T-helper 1 cell (primary cell): Measurements from ENCODE around the gene CYP27B1.
"Not testable (repeated sequence)": the region's sequence is repeated elsewhere in the genome, so short reads cannot be mapped to it uniquely, and the experiment has no call there.

Source experiments
- DNase-seq, 5 donors: peaks; one replicate each; pipeline ENCODE4 v3.0.0-alpha.2; 2012 to 2020

CYP27B1 gene

DNA sequence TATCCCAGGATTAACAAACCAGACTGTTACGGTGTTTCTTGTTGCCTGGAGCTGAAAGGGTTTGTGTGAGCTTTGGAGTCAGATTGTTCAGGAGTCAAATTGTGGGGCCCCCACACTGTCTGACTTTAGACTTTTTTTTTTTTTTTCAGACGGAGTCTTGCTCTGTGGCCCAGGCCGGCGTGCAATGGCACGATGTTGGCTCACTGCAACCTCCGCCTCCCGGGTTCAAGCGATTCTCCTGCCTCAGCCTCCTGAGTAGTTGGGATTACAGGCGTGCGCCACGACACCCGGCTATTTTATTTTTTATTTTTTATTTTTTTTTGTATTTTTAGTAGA, 16.6 kb upstream of the CYP27B1 start:
- DNase-seq, result no peak

DNA sequence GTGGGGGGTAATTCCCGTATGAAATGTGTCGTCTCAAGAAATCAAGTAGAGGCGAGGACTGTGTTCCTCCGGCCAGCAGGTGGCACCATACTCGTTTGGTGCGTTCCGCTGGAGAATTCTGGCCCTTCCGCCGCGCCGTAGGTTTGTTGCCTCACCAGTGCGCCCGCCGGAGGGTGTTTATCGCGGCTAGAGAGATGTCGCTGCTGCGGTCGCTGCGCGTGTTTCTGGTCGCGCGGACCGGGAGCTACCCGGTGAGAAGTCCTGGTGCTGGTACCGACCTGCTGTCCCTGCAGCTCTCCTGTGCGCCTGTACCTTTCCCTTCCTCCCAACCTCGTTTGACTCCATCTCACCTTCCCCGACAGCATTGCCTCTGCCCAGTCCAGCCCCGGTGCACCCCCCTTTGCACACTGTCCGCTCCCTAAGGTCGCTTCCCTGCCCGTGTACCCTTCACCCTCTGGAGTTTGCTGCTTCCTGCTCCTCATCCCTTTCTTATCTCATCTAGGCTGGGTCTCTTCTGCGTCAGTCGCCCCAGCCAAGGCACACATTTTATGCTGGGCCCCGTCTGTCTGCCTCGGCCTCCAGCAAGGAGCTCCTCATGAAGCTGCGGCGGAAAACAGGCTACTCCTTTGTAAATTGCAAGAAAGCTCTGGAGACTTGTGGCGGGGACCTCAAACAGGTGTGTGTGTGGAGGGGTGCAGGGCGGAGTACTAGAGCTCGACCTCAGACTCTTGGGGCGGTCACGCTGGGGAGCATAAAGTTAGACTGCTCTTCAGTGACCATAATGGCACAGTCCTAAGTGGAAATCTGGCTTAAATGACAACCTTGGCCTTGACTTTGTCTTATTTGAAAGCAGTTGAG, 16.0 kb upstream of the CYP27B1 start, which contains the start of gene TSFM:
TSS of gene TSFM (plus strand) at position 180 of the 858 bp plus-strand sequence. CDS start at position 195, 15 bp downstream.
- DNase-seq, result peak; percentile 88 to 98 (median 92)

DNA sequence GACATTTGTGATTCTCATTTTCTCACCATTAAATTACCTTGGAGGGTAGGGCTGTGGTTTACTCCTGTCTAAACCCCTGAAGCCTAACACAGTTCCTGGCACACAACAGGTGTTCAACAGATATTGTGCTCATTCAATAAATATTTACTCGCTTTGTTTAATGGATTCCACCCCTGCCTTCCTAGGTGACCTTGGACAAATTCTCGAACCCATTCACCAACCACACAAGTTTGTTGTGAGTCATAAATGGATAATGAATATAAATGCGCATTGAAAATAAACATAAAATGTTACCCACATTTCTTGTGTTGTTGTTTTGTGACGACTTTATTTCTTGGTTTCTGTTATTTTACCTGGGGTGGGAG, 15.3 kb upstream of the CYP27B1 start:
- DNase-seq, result no peak

DNA sequence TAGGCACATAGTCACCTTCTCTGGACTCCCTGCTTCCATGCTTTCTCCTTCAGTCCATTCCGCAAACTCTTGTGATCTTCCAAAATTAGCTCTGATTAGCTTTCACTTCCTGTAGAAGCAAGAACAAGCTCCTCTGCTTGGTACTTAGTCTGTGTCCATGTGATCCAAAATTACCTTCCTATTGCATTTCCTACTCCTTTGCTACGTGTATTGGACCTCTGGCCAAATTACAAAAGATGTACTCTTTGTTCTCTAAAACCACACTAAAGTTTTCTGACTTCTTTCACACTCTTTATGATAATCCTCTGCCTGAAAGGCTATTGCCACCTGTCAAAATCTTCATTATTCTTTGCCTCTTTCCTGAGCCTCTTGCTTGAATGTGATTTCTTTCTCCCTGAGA, 14.9 kb upstream of the CYP27B1 start:
- DNase-seq, result no peak

DNA sequence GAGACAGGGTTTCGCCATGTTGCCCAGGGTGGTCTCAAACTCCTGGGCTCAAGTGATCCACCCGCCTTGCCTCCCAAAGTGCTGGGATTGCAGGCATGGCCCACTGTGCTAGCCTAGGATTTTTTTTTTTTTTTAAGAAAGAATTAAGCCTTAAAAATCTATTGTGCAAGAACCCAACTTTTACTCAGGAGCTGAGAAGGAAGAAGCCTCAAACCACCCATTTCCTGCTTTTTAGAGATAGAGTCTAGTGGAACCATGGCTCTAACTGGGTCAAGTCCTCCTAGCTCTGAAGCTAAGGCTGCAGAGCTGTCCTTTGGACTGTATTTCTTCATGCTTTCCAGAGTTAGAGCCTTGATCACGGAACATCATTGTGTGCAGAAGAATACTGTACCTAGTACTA, 14.4 kb upstream of the CYP27B1 start:
- no peak for DNase-seq

DNA sequence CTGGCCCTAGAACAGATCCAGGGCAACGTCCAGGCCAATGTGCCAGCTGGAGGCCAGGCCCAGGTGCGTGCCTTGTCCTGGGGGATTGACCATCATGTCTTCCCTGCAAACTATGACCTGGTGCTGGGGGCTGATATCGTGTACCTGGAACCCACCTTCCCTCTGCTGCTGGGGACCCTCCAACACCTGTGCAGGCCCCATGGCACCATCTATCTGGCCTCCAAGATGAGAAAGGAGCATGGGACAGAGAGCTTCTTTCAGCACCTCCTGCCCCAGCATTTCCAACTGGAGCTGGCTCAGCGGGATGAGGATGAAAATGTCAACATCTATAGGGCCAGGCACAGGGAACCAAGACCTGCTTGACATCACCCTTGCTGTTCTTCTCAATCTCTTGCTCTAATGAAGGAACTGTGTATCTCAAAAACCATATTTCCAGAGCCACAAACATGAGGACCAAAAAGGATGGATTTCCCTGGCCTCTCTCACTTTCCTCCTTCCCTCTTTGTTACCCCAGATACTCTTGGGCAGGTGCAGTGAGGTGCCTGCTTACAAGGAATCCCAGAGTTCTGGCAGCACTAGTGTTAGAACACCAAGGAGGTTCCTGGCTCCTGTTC, 13.5 kb upstream of the CYP27B1 start:
- DNase-seq, result no peak

DNA sequence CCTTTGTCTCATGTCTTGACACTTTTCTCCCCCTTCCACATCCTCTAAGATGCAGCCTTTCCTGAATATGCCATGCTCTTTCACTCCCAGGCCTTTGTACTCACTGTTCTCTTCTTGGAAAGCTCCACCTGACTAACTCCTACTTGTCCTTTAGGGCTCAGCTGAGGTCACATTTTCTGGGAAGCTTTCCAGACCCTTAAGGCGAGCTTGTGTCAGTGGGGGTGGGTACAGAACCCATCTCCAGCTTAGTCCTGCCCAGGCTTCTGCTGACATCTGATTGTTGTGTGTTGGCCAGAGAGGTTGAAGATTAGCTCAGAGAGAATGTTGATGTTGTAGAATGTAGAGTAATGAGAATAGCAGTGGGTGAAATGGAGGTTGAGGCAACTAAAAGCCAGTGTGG, 12.9 kb upstream of the CYP27B1 start:
- DNase-seq, result no peak

DNA sequence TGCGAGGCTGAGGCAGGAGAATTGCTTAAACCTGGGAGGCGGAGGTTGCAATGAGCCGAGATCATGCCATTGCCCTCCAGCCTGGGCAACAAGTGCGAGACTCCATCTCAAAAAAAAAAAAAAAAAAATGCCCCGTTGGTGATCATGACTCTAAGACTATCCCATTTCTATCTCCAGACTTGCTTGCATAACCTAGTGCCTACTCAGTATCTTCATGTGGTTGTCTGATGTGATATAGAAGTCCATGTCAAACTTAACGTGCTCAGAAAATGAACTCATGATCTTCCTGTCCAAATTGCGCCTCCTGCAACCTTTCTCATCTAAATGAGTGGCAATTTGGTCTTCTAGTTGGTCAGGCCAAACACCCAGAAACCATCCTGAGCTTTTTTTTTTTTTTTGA, 11.0 kb upstream of the CYP27B1 start:
- DNase-seq, result no peak

DNA sequence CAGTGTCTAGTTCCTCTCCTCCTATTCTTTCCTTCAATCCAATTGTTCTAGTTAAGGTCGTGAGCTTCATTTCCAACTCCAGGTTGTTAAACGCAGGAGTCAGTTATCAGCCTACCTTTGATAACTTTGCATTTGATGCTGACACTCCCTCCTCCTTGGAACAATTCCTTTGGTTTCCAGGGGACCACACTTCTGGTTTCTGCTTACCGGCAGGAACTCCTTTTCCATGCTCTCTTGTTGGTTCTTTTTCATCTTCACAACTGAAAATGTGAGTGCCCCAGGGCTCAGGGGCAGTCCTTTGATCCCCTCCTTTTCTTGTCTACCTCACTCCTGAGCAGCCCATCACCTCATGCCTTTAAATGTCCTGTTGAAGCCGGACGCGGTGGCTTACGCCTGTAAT, 10.5 kb upstream of the CYP27B1 start:
- DNase-seq, result no peak

DNA sequence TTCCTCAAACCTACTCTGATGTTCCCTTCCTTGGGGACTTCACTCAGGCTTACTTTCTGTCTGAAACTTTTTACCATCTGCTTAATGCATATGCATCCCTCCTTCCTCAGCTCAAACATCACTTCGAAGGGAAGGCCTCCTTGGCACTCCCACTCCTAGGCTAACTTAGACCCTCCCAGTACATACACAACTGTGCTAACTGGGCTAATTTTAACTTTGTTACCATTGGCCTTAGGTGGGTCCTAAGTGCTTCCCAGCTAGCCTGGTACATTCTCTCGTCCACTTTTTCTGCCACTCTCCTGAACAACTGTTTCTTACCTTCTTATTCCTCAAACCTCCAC, 9.3 kb upstream of the CYP27B1 start:
- DNase-seq, result no peak

DNA sequence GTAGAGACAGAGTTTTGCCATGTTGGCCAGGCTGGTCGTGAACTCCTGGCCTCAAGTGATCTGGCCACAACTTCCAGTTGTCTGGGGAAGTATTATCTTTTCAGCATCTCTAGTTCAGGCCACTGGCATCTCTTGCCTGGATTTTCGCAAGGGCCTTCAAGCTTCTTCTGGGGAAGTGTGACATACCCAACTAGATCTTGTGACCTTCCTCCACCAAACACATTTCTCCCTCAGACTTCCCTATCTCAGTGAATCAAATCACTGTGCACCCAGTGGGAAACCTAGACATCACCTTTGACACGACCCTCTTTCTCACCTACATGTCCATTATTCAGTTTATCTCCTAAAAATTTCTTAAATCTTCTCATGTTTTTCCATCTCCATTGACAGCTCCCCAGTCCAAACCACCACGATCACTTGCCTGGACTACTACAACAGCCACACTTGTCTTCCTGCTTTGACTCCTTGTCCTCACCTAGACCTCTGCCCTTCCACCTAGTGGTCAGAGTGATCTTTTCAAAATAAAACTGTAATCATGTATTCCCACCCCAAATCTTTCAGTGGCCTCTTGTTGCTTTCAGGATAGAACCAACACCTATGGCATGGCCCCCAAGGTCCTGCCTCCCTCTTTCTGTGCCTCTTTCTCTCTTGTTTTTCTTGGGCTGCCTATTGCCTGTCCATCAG, 8.8 kb upstream of the CYP27B1 start:
- no peak for DNase-seq

DNA sequence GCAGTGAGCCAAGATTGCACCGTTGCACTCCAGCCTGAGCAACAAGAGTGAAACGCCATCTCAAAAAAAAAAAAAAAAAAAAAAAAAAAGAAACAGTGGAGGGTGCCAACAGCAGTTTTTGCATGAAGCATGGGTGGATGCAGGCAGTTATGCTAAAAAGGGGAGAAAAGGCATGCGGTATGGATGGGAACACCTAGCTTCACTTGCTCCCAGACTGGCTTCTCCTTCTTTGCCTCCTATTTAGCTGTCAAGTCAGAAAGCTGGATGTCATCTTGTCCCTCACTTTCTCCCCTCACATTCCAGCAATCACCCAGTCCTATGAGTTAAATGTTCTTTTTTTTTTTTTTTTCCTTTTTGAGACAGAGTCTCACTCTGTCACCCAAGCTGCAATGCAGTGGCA, 8.2 kb upstream of the CYP27B1 start:
- no peak for DNase-seq

DNA sequence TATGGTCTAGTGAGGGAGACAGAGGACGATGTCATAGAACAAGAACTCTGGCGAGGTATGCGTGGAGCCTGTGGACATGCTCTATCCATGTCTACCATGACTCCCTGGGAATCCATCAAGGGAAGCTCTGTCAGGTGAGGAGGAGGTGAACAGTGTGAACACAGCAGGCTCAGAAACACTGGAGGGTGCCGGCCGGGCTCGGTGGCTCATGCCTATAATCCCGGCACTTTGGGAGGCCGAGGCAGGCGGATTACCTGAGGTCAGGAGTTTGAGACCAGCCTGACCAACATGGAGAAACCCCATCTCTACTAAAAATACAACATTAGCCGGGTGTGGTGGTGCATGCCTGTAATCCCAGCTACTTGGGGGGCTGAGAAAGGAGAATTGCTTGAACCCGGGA, 7.8 kb upstream of the CYP27B1 start:
- DNase-seq, result not testable (repeated sequence)

DNA sequence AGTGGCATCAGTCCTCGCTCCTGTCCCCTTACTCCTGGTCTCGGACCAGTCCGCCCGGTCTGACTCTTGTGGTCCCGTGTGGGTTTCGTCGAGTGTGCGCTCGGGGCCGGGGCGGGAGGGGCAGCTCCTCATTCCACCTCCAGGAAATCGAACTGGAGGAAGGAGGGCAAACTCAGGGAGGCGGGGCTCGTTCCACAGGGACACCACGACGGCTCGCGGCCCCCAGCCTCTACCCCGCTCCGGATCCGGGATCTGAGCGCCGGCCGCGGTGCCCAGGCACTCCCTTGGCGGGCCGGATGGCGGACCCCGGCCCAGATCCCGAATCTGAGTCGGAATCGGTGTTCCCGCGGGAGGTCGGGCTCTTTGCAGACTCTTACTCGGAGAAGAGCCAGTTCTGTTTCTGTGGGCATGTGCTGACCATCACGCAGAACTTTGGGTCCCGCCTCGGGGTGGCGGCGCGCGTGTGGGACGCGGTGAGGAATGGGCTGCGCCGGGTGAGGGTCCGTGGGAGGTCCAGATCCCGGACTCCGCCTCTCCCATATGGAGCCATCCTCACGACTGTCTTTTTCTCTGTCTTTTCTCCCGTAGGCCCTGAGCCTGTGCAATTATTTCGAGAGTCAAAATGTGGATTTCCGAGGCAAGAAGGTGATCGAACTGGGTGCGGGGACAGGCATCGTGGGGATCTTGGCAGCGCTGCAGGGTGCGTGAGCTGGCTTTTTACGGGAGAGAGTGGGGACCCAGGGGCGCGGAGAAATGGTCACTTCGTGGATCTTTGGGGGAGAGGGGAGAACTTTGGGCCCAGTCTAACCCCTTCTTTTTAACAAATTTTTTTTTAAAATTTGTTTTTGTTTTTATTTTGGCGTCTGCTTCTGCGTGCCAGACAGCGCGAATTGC, 5.8 kb upstream of the CYP27B1 start, which contains the start of gene EEF1AKMT3:
TSS of gene EEF1AKMT3 (plus strand) at position 186 of the 894 bp plus-strand sequence. CDS start at position 297, 111 bp downstream.
- DNase-seq, result no peak

DNA sequence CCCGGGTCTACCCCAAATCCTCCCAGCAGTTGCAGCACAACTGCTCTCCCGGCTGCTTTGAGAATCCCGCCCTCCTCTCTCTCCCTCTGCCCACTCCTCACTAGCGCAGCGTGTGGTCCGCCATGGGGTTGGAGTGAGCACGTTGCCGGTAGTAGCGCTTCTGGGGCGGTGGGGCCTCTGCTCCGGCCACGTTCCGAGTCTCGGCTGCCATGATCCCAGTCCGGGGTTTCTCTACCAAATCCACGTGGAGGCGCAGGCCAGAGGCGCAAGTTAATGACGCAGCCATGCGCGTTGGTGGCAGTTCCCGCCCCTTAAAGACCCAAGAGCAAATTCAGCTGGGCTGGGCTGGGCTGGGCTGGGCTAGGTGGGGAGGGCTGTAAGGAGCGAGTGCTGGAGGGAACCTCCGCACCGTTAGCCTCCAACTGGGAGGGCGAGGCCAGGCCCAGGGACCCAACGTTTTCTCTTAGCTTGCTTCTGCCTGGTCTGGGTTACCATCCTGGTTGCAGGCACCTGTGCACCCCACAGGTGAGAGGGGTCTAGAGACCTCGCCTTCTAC, 5.1 kb upstream of the CYP27B1 start, which contains the start of gene METTL1:
TSS of gene METTL1 (minus strand) at position 233 of the 556 bp plus-strand sequence. CDS start at position 211, 22 bp downstream.
- DNase-seq, result peak; percentile 74 to 94 (median 82)

DNA sequence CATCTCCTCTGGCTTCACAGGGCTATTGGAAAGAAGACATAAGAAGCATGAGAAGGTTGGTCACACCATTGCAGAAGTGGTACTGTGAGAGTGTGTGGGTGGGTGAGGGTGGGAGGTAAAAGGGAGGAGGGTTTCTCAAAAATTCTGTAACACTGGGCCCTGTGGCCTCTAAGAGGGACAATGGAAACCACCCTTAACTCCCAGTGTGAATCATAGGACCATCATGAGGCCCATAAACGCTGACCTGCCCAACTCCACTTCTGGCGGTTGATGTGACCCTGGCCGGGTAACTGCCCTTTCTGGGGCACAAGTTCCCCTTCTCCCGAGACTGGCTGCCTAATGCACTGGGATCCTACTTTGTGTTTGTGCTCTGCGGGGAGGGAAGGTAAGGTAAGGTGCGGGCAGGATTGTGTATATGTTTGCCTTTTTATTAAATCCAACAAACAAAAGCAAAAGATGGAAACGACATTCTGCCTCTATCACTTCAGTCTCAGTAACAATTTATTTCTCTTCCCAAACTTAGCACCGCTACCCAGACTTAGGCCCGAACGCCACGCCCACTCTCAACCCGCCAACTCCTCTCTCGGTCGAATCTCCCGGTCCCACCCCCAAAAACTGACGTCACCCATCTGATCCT, 4.5 kb upstream of the CYP27B1 start:
- DNase-seq, result peak; percentile 59 to 85 (median 74)

DNA sequence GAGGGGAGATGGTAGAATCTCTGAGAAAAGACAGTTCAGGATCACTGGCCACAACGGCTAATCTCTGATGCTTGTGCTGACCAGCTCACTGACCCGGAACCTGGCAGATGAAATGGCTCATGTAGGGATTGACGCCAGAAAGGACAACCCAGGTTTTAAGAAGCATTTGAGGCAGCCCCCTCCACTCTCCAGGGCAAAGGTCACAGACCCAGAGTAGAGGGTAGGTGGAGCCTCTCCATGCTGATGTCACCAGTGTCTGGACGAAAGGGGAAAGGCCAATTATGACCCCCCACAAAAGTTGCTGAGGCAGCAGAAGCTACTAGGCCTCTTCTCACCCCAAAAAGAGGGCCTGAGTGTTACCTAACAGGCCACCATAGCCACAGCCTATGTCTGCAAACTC, 3.9 kb upstream of the CYP27B1 start:
- DNase-seq, result no peak

DNA sequence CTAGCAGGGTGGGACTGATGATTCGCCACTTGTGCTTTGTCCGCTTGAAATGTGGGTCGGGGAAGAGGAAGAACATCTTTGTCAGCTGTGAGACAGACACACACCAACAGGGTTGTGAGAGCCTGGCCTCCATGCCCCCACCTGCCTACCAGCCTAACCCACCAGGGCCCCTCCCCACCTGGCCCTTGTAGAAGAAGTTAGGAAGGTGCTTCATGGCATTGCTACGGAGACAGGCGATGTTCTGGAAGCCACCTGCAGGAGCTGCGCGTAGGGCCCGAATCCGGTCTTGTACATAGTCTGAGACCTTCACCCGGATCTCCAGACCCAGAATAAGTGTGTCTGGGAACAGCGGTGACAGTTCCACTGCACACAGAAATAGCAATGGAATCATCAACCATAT, 2.7 kb upstream of the CYP27B1 start:
- no peak for DNase-seq

DNA sequence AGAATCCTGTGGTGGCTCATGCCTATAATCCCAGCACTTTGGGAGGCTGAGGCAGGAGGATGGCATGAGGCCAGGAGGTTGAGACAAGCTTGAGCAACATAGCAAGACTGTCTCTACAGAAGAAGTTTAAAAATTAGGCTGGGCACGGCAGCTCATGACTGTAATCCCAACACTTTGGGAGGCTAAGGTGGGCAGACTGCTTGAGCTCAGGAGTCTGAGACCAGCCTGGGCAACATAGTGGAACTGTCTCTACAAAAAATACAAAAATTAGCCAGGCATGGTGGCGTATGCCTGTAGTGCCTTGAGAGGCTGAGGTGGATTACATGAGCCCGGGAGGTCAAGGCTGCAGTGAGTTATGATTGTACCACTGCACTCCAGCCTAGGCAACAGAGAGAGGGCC, 998 bp upstream of the CYP27B1 start:
- DNase-seq, result no peak

DNA sequence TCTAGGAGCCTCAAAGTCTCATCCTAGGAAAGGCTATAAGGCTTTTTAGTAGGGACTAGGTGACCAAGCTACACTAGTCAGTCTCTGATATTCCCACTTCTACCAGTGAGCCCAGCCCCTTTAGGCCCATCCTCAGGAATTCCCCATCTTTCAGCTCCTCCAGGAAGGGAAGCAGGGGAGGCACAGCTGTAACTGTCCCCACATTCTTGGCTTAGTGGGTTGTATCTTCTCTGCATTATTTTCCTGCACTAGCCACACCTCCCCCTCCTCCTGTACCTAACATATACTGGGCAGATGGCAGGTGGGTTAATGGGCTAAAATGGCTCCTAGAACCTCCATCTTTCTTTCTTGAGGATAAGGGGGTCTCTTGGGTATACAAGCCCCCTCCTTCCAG, 424 bp upstream of the CYP27B1 start:
- no peak for DNase-seq

DNA sequence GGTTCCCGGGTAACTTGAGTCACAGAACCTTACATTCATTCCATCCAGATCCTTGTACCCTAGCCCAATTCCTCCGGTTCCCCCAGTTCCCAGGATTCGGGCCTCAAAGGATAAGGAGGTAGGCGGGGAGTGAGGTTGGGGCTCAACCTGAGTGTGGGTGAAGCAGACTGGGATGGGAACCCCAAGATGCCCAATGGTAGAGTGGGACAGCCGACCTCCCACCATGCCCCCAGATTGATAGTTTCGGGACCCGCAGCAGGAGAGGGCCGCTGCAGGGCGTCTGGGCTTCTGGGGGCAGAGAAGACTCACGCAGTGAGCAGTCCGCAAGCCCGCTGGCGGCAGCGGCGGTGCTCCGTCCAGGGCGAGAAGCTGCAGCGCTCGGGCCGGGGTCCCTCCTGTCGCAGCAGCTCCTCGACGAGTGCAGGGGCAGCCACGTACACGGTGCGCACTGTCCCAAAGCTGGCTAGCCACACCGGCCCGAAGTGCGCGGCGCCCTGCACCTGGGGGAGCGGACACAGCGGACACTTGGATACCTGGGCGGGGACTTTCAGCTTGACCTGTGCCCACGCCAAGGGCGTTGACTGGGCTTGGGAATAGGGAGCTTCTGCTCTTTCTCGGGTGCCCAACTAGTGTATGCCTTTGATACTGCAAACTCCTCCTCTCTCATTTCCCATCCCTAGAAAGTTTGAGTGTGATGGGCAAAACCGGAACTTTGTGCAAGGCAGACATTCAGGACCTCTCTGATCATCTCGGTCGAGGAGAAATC, 997 bp downstream of the CYP27B1 start:
- no peak for DNase-seq
